ENCODE data around the gene CRTC1. TPM values are rescaled to one million over a fixed set of nuclear protein-coding genes. Genes with fewer than 3 reads are reported as not detected.

Gene CRTC1
- total RNA-seq, 1 experiment from 2014 or later, result 2.2 TPM

DNA sequence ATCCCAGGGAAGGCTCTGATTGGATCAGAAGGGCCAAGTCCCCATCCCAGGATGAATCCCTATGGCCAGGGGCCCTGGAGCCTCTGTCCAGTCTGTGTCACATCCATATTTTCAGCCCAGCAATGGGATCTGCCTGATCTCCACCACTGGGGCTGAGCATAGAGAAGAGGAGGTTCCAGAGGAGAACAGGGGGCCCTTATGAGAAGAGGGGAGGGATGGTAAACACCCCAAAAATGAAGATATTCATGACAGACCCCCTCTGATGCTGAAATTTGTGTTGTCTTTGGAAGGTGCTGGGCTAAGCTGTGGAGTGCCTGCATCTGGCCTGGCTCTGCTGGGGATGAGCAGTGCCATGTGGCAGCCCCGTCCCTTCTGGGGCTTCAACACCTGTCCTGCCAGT lies 32.2 kb upstream of the CRTC1 start:
- no peak for DNase-seq (ENCODE audit: low read depth)

- DNase-seq (ENCODE audit: low read depth), result no peak
These were observed 31.7 kb upstream of the CRTC1 start for GRCh38 chr19:18651733-18652132.

GRCh38 chr19:18653853-18654252 lies 29.6 kb upstream of the CRTC1 start:
- no peak for DNase-seq (ENCODE audit: low read depth)

DNA sequence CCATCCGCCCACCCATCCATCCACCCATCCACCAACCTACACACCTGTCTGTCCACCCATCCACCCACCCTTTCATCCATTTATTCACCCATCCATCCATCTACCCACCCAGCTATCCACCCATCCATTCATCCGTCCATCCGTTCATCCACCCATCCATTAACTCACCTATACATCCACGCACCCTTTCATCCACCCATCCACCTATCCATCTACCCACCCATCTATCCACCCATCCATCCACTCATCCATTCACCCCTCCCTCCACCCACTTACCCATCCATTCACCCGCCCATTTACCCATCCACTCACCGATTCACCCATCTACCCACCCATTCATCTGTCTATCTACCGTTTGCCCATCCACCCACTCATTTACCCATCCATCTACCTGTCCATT lies 29.0 kb upstream of the CRTC1 start:
- DNase-seq (ENCODE audit: low read depth), result no peak

DNA sequence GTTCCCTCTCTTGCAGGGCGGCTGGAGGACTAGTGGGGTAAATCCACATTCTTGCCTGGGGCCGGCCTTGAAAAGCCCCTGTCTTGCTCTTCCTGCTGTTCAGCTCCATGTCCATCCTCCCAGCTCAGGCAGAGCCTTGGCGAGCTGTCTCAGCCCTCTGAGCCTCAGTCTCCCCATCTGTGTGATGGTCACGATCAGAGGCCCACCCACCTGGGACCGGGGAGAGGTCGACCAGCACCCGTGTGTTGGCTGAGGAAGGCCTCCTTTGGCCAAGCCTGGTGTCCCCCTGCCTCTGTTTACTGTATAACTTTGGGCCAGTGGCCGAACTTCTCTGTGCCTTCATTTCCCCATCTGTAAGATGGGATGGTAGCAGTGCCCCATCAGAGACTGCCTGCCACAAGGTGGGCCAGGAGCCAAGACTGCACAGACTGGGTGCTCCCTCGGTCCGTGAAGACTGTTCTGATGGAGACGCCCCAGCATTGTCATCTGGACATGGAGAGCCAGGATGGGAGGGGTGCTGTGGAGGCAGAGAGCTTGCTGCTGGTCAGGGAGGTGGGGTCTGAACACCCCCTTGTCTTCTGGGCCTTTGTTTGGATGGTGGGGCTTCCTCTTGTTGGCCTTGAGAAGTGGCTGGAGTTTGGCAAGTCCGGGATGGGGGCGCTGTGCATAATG lies 28.2 kb upstream of the CRTC1 start:
- no peak for DNase-seq (ENCODE audit: low read depth)

DNA sequence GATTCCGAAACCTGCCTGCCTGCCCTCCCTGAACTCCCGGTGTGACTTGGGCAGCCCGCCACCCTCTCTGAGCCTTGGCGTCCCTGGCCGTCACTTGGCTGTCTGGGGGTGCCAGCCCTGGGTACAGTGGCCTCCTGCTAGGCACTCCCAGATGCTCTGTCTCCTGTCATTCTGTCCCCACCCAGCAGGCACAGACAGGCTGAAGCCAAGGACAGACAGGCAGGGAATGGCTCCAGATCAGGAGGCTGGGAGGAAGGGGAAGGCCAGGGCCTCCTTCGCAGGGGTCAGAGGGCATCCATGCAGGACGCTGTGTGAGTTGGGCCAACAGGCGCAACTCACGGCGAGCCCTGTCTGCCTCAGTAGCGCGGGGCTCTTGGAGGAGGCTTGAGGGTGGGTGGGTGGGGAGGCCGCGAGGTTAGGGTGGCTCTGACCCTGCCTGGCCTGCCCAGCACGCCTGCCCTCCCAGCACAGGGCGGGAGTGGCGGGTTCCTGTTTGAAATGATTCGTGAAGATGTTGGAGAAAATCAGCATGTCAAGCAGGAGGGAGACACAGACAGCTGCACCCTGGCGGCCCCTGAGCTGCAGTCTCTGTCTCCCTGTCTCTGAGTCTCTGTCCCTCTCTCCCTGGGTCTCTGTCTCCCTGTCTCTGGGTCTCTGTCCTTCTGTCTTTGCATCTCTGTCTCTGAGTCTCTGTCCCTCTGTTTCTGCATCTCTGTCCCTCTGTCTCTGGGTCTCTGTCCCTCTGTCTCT lies 27.0 kb upstream of the CRTC1 start:
- DNase-seq (ENCODE audit: low read depth), result no peak

- peak; percentile 96 for DNase-seq (ENCODE audit: low read depth)
These were observed 25.7 kb upstream of the CRTC1 start for GRCh38 chr19:18657590-18658365.

- DNase-seq (ENCODE audit: low read depth), result no peak
These were observed 25.1 kb upstream of the CRTC1 start for GRCh38 chr19:18658366-18658855.

GRCh38 chr19:18659281-18660050 lies 24.0 kb upstream of the CRTC1 start:
- DNase-seq (ENCODE audit: low read depth), result peak; percentile 62

- peak; percentile 91 for DNase-seq (ENCODE audit: low read depth)
These were observed 23.2 kb upstream of the CRTC1 start for GRCh38 chr19:18660051-18660910.

DNA sequence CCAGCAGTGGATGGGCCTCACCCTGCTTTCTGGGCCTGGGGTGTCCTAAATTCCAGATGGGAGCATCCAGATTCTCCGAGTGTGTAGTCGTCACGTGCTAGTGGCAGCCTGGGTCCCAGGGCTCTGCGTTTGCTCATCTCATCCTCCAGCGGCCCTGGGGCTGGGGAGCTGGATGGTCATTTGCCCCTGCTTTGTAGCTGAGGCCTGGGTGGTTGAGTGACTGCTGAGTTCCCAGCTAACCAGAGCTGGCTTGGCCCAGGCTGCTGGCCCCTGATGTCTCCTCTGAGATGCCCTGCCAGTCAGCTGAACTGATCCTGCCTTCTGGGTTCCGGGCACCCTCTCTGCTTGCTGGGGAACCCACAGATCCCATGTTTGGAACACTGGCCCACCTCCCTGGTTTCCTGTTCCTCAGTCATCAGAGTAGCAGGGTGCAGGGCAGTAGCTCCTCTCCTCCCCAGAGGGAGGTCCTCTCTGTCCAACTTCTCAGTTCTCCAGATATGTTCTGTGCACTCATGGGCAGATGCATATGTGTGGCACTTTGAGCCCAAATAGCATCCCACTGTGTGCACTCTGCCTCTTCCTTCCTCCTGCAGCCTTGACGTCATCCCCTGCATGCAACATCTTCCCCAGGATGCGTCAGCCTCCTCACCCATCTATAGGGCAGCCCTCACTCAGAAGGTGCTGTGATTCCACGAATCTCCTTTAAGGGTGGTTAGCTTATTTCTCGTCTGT lies 22.4 kb upstream of the CRTC1 start:
- DNase-seq (ENCODE audit: low read depth), result no peak

- no peak for DNase-seq (ENCODE audit: low read depth)
These were observed 20.3 kb upstream of the CRTC1 start for GRCh38 chr19:18662972-18663732.

DNA sequence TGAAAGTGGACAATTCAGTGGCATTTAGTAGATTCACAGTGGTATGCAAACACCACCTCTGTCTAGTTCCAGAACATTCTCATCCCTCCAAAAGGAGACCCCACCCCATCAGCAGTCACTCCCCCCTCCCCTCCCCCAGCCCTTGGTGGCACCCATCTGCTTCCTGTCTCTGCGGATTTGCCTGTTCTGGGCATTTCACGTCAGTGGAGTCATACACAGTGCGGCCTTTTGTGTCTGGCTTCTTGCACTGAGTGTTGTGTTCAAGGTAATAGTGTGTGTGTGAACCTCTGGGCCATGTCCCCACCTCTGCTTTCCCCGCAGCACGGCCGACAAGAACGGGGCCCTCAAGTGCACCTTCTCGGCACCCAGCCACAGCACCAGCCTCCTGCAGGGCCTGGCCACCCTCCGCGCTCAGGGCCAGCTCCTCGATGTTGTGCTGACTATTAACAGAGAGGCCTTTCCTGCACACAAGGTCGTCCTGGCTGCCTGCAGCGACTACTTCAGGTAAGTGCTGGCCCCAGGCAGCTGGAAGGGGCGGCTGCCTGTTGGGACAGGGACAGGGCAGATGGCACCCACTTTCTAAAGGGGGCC lies 19.4 kb upstream of the CRTC1 start:
- DNase-seq (ENCODE audit: low read depth), result no peak

DNA sequence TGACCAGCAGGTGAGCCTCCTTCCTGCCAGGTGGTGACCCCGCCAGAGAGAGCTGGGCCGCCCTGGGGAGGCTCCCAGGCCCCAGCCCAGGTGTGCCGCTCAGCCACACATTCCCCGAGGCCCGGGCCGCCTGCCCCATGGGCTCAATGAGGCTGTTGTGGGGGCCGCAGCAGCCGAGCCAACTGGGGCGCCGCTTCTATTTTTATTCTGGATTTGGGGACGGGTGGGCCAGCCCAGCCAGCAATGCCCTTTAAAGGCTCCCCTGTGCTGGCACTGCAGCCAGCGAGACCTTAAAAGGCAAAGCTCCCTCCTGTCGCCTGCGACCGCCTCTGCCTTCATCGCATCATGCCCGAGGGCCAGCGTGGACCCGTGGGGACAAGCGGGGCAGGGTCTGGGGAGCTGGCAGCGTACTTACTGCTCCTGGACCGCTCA lies 17.7 kb upstream of the CRTC1 start:
- no peak for DNase-seq (ENCODE audit: low read depth)

GRCh38 chr19:18666317-18666716 lies 17.2 kb upstream of the CRTC1 start:
- no peak for DNase-seq (ENCODE audit: low read depth)

DNA sequence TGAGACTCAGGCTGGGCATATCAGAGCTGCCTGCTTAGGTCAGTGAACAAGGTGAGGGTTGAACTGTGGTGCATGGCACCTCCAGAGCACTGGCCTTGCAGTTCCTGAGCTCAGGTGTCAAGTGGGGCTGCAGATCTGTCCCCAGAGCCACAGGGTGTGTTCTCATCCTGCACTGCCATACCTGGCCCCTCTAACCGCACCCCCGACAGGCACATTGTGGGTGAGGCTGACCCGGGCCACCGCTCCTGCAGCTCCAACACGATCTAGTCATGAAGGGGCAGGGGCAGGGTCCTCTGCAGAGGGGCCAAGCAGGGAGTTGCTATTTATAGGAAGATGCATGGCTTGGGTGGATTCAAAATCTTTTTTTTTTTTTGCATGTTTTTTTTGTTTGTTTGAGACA lies 16.7 kb upstream of the CRTC1 start:
- DNase-seq (ENCODE audit: low read depth), result no peak

DNA sequence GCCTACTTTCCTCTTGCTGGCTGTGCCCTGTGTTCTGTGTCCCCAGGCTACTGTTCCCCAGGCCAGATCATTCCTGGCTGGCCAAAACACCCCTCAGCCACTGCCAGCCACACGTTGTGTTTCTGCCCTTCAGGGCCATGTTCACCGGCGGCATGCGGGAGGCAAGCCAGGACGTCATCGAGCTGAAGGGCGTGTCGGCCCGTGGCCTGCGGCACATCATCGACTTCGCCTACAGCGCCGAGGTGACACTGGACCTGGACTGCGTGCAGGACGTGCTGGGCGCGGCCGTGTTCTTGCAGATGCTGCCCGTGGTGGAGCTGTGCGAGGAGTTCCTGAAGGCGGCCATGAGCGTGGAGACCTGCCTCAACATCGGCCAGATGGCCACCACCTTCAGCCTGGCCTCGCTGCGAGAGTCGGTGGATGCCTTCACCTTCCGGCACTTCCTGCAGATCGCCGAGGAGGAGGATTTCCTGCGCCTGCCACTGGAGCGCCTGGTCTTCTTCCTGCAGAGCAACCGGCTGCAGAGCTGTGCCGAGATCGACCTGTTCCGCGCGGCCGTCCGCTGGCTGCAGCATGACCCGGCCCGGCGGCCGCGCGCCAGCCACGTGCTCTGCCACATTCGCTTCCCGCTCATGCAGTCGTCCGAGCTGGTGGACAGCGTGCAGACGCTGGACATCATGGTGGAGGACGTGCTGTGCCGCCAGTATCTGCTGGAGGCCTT lies 15.8 kb upstream of the CRTC1 start:
- DNase-seq (ENCODE audit: low read depth), result no peak

- no peak for DNase-seq (ENCODE audit: low read depth)
These were observed 15.2 kb upstream of the CRTC1 start for GRCh38 chr19:18668252-18668631.
